GM21360 (cell line): Measurements from ENCODE around the gene ZCCHC24.
"Not testable (repeated sequence)": the region's sequence is repeated elsewhere in the genome, so short reads cannot be mapped to it uniquely, and the experiment has no call there.

ENCODE experiments used
- ATAC-seq: cut with Tn5 transposase; IDR thresholded peaks from one replicate; pipeline ENCODE4 v1.9.1; 2021; ENCODE audit warnings: mild to moderate bottlenecking, moderate library complexity; ENCODE audit not compliant: unreplicated experiment

The ZCCHC24 gene

DNA sequence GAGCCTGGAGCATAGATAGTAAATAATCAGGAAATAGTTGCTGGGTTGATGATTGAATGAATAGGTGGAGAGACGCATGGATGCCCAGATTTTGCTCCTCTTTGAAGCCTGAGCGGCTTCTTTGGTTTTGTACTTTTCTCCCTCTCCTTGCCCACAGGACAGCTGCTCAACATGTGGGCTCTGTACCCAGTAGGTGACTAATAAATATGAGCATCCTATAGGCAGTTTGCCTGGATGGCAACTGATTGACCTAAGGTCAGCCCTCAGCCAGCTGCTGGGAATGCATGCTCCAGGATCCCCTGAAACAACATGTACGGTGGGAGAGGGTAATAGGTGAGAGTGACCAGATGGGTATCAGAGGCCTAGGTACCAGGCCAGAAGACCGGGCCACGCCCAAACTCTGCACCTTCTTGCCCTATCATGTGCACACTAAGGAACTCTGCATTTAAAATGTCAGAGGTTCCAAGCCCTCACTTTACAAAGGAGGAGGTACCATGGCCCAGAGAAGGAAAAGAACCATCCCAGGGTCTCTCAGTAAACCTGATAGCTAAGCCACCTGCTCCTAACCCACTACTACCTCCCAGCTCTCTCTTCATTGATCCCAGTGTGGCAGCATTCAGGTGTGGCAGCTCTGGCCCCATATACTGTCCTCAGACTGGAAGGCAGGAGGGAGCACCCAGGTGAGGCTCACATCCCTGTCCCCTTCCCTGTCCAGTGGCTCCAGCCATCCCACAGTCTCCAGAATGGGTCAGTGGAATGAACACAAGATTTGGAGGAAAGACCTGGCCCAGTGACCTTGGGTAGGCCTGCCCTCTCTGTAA is 2.7 kb upstream of the ZCCHC24 start:
- ATAC-seq: no peak

DNA sequence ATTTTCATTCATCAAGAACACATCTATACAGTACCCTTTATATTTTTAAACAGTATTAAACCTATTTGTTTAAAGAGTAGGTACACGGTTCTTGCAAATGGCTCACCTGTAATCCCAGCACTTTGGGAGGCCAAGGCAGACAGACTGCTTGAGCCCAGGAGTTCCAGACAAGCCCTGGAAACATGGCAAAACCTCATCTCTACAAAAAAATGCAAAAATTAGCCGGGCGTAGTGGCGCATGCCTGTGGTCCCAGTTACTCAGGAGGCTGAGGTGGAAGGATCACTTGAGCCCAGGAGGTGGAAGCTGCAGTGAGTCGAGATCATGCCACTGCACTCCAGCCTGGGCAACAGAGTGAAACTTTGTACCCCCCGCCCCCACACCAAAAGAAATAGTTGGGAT is 1.8 kb upstream of the ZCCHC24 start:
- ATAC-seq: not testable (repeated sequence)

DNA sequence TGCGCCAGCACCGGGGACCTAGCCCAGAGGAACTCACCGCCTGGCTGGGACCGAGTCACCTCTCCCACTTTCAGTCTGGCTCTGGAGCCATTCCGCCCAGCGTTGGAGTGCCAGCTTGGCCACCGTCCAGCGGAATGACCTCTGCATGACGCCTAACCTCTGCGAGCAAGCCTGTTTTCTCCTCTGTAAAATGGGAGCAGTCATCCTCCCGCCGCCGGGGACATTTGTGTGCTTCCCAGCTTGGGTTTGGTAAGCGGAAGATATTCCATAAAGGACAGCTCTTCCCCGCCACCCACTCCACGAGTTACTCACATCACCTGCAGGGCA is 1.3 kb upstream of the ZCCHC24 start:
- no peak for ATAC-seq

DNA sequence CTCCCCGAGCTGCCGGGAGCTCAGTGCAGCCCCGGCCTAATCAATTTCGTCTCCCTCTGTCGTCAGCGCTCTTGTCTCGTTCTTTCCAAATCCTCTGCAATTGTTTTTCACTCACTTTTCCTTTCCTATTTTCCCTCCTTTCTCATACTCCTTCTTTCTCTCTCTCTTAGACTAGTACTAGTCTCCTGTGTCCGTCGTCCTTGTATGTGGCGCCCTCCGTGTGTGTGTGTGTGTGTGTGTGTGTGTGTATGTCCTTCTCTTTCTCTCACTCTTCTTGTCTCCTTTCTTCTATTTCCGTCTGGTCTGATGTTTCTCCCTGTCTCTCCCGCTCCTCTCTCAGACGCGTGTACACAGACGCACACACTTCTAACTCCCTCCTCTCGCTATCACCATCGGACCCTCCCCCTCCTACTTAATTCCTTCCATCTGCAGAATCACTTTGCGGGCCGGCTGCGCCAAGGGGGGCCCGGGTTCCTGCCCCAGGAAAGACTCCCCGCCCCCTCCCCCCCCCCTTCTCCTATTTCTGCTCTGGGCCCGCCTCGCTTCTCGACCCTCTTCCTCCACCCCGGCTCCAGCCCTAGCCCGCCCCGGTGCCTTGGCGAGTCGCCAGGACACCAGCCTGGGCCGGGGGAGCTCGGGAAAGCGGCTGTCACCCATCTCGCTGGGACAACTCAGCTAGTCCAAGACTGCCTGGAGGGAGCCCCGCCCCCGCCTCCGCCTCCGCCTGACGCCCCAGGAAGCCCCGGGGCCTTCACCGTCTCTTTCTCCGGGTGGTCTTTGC is 743 bp upstream of the ZCCHC24 start:
- ATAC-seq: no peak

DNA sequence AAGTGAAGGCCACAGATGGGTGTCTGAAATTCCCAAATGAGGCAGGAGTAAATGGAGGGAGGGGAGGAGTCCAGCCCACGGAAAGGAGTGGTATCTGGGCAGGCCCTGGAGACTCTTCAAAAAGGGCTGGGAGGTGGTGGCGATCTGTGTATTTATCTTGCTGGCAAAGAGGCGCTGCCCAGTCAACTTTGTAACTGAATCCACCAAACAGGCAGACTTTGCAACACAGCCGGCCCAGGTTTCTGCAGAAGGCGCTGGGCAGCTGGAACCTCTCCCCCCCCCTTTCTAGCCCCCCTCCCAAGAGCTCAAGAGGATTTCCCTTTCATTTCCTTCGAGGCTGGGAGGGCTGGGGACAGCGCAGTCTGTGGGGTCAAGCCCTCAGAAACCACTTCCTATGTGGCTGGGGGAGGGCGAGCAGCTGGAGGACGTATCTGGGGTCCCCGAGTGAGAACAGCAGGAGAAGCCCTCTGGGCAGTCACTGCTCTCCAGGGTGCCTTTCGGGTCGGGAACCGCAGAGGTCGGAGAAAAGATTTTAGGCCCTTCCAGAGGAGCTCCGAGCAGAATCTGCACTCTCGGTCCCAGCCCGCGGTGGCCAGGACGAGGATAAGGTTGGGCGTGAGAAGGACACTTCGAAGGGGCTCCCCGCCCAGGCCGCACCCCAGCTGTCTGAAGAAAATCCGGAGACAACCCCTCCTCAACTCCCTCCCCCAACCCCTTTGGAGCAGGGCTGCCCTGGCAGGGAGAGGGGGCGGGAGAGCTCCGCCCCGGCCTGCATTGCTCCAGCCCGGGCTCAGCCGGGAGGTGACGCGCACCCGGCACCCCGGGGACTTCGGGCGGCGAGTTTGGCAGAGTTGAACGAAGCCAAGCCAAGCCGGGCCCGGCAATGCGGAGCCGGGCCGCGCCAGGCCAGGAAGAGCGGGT is 965 bp downstream of the ZCCHC24 start:
- ATAC-seq: peak; percentile 24

DNA sequence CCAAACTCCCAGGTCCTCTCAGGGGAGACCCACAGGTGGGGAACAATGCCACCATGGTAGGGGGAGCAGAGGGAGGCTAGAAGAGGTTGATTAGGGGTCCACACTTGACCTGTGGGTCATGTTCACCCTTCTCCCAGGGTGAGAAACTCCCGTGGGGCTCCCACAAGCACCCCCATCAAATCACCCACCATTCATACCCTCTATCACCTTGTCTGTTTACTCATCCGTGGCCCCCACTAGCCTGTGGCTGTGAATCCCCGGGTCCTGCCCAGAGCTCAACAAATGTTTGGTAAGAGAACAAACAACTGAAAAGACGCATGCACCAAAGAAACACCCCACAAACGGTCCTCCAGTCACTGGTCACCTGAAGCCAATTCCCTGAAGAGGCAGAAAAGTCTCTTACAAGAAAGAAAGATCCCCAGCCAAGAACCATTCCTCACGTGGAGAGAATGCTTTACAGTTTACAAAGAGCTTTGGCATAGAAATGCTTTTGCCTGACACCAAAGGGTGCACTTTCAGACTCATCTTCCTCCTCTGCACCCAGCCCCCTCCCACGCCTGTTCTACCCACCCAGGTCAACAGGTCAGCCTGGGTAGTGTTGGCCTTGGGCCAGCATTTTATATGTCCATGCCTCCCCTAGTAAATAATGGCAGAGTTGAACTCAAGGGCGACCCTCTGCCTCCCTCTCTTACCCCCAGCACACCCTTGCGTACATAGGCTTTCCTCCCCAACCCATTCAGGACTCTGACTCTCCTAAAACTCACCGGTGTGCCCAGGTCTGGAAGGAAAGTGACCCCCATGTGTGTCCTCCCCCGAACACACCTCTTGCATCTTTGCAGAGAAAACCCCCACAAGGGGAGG is 1.9 kb downstream of the ZCCHC24 start:
- no peak for ATAC-seq

DNA sequence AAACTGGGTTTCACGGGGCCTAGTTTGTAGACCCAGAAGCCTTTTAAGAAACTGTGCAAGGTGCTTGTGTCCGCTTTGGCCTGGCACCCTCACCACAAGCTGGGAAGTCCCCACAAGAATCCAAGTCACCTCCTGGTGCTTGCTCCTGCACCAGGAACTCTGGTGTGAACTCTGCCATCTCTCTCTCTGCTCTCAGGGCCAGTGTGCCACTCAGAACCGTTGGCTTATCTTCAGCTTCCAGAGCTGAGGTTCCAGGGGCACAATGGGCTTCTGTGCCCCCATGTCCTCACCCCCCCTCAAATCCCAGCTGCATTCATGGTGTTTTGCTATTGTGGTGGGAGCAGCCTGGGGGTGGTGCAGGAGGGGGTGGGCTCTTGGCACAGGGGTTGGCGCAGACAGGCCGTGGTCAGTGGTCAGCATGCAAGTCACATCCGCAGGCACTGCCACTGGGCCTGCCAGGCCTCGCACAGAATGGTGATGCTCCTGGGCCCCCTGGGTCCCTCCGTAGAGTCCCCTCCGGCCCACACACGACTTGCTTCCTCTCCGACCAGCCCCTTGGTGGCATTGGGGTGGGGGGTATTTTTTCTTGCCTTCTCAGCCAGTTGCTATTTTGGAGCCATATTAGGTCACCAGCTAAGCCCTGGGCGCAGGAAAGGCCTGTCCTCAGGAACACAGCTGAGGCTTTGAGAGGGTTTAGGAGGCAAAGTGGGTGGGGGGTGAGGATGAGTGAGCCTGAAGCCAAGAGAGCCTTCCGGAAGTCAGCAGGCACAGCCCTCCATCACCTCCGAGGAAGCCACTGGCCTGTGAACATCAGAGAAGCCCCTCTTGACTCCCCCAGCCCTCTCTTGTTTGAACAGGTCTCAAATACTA is 3.0 kb downstream of the ZCCHC24 start:
- no peak for ATAC-seq

DNA sequence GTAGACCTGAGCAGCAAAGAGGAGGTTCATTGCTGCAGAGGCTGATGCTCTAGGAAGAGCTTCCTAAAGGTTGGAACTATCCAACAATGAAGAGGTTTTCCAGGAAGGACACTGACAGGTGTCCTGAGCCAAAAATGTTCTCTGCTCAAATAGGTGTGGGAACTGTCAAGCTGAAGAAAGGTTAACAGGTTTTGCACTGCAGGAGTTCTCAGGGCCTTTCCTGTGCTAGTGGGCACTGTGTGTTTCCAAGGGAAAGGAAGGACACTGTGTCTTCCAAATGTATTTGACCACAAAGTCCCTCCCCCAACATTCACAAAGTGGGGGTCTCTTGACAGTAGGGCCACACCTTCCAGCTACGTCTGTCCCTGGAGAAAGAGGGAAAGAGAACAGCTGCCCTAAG is 4.0 kb downstream of the ZCCHC24 start:
- no peak for ATAC-seq

DNA sequence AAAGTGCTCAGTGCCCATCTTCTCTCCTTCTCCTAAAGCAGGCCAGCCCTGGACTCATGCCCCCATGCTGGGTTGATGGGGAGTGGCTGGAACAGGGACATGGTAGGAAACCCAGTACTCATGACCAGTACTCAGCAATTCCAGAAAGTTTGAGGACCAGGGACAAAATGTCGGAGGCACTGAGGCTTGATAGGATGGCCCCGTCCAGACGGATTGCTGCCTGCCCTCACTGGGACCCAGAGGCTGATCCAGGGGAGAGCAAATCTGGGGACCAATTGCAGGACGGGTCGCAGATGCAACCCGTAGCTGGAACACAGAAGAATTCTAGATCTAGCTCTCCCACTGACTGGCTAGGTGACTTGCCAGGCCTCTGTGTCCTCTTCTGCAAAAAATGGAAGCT is 5.1 kb downstream of the ZCCHC24 start:
- no peak for ATAC-seq

DNA sequence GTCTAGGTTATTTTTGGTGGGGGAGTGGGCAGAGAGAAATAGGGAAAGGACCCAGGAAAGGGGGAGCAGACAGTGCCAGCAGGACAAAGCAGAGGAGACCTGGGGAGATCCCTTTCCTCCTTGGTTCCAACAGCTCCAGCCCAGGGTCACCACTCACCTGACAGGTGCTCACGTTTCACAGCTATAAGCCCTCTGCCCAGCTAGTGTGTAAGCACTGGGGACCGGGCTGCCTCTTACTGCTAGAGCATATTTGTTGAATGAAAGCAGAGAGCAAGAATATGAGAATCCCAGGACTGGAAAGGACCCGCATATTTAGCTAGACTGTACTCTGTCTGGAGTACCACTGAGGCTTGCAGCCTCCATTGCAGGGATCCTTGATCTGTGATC is 6.7 kb downstream of the ZCCHC24 start:
- no peak for ATAC-seq

DNA sequence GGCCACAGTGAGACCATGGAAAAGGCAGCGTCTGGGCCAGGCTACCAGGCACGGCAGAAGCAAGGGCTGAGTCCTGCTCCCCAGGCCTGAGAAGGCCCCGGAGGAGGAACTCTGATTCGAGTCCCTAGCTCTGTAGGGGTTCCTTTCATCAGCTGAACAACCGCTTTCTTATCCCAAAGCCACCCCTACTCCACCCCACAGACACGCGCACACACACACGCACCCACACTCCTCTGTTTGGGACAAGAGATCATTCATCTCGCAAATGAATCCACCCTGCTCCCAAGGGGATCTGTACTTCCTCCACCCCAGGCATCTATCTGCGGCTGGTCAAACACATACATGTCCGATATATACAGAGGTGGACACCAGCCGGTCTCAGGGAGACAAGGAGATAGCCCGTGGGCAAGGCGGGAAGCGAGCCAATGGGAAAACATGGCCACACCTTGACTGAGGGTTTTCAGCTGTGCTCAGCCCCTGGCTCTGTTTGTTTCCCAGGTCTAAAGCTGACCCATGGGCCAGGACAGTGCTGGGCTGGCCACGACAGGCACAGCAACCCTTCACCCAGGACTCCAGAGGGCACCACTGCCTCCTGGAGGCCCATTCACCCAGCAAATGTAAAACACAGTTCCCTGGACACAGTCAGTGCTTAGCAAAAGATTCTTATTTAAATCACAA is 7.3 kb downstream of the ZCCHC24 start:
- no peak for ATAC-seq

DNA sequence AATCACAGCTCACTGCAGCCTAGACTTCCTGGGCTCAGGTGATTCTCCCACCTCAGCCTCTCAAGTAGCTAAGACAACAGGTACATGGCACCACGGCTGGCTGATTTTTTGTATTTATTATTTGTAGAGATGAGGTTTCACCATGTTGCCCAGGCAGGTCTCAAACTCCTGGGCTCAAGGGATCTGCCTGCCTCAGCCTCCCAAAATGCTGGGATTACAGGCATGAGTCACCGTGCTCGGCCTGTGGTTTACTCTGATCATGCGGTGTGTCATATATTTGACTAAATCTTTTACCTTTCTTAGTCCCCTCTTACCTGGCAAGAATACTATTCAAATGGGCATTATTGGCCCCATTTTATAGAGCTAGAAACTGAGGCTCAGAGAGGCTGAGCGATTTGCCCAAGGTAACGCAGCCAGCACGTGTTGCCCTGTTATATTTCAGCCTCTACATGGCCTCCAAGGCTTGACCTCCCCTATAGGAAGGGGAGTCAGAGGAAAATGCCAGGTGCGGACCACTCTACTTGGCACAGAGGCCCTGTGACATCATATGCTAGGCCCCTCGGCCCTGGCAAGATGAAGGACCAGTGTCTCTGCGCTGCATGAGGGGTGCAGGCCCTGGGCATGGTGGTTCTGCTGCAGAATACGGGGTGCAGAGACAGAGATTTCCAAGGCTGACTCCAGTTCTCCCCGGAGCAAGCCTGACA is 8.2 kb downstream of the ZCCHC24 start:
- no peak for ATAC-seq

DNA sequence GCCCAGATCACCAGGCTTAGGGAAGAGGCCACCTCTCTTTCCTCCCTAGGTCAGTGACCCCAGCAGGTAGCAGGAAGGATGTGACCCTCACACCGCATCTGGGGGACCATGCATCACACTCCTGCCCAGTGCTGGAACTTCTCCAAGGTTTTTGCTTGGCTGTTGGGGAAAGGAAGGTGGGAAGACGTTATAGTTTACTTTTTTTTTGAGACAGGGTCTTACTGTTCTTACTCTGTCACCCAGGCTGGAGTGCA is 8.6 kb downstream of the ZCCHC24 start:
- no peak for ATAC-seq

DNA sequence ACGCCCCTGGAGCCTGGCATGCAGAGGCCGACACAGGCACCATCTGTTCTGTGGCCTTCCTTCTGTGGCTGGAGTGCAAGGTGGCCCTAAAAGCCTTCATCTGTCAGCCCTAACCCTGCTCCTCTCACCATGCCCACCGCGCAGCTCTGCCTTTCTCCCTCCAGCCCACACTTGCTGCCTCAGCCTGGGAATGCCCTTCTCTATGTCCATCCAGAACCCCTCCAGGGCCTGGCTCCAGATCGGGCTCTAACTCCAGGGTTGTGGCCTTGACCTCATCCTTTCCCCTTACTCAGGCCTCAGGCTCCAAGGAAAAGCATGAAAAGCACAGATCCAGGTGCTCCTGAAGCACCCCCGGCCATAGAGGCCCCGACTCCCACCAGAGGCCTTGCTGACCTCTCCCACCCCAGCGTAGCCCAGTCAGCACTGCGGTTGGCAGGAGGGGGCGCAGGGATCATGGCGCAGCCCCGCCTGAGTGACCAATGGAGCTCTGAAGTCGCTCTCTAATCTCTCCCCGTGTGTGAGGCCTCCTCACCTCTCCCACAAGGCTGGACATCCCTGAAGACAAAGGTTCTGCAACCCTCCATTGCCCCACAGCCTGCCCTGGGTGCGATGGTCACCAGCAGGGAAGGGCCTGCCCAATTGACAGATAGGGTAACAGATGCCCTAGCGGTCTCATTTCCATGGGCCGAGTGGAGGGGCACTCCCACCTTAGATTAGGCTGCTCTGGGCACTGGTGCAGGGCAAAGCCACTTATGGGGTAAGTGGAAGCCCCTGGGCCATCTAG is 9.2 kb downstream of the ZCCHC24 start:
- no peak for ATAC-seq

DNA sequence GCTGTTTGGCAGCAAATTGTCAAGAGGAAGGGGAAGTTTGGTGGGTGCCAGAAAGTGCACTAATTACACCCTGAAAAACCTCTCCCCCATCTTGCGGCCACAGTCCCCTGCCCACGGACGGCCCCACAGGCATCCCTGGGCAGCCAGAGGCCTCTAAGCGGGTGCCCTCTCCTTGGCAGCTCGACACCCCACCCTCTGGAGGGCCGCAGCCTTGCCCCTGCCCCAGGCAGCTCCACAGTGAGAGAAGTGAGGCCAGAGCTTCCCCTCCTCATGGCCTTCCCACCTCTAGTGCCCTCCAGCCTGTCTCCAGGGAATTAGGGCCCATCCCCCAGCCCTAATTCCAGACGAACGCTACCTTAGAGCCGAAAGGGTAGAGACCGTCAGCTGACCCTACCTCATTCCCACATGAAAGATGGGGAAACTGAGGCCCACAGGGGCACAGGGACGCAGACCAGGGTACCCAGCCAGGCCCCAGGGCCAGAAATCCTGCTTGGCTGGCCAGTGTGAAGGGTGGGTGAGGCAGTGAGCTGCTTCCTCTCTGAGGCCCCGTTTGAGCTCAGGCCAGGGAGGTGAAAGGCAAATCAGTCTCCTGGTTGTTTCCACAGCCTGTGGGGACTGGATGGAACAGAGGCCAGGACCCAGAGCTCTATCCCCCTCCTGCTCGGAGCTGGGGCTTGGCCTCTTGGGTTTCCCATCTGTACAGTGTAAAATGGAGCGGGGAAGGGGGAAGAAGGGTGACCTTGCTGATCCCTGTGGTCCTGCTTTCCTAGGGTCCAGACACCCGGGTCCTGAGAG is 10.0 kb downstream of the ZCCHC24 start:
- no peak for ATAC-seq

DNA sequence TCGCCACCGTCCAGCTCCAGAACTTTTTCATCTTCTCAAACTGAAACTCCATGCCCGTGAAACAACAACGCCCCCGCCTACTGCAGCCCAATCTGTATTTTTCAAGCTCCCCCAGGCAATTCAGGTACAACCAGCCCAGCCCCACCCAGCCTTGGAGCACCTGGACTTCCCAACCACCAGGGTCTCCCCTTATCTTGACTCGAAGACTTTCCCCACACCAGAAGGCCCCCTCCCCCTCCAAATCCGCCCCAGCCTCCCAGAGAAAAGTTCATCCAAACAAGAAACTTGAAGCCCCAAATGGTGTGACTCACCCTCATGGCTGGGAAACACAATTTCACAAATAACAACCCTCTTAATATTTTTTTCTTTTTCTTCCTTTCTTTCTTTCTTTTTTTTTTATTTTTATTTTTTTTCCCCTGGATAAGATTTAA is 10.6 kb downstream of the ZCCHC24 start:
- ATAC-seq: no peak

DNA sequence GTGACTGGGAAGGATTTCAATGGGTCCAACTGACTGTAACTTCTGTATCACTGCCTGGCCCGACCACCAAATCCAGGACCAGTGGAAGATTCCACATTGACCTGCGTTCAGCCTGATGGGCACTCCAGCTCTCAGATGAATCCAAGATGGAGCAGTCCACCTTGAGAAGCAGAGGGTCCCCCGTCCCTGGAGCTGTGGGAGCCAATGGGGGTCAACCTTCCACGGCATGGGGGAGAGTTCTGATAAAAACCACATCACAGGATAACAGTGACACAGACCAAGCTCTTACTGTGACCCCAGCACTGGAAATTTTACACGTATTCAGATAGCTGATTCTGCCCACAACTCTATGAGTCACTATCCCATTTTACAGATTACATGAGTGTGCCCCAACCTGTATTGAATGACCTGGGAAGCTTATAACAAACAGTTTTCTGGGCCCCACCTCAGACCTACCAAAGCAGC is 11.2 kb downstream of the ZCCHC24 start:
- no peak for ATAC-seq
